GM12878 (cell line): ENCODE data around the gene BMPR1B. TPM values are rescaled to one million over a fixed set of nuclear protein-coding genes. Genes with fewer than 3 reads are reported as not detected.

ENCODE experiments used
- ATAC-seq: fragments of 200-7000 bp; cut with Tn5 transposase; 3 replicates; pipeline ENCODE4 v1.9.1; 2020; ENCODE audit warnings: mild to moderate bottlenecking, moderate library complexity
- BruUV-seq: library from RNA; stranded (reverse); fragments of 400-500 nt; replicated peaks from 2 replicates; lab custom pipeline; 2021; lab: Mats Ljungman, UMichigan
- CTCF ChIA-PET: fragments of 300-600 bp; sonication (Branson Sonifier 250); formaldehyde crosslinking; extraction: SDS; loops from one replicate; lab custom pipeline; 2021; ENCODE audit warnings: inconsistent platforms; lab: Yijun Ruan, JAX
- POLR2A ChIA-PET: fragments of 350-600 bp; formaldehyde crosslinking; extraction: SDS; loops from one replicate; lab custom pipeline; 2021; ENCODE audit warnings: inconsistent platforms; lab: Charles Lee
- RAD21 ChIA-PET: fragments of 300-600 bp; sonication (Branson Sonifier 250); formaldehyde crosslinking; loops from one replicate; lab custom pipeline; 2023; ENCODE audit warnings: antibody characterized with exemption; ENCODE audit not compliant: unreplicated experiment; lab: Charles Lee
- SMC1A ChIA-PET: fragments of 300-600 bp; sonication (Branson Sonifier 250); formaldehyde crosslinking; loops from one replicate; lab custom pipeline; 2023; ENCODE audit not compliant: unreplicated experiment, uncharacterized antibody; lab: Charles Lee
- DNase-seq: peaks from one replicate; pipeline ENCODE4 v3.0.0-alpha.2; 2011; ENCODE audit warnings: low read depth, low spot score
- FAIRE-seq: peaks from 3 replicates; lab custom pipeline; 2011; peaks lifted over from hg19 to GRCh38; lab: Jason Lieb, UNC
- H2AFZ ChIP-seq: 2 replicates; pipeline ENCODE4 v1.6.0; 2011; ENCODE audit warnings: low read depth, low read length, control low read depth; ENCODE audit not compliant: control insufficient read depth
- H3K27ac ChIP-seq: 2 replicates; pipeline ENCODE4 v1.5.1; 2011; ENCODE audit warnings: control low read depth; ENCODE audit not compliant: control insufficient read depth, insufficient read depth
- H3K27me3 ChIP-seq, 2 experiments: replicated peaks in 1 of 2; 2 replicates each; pipeline versions ENCODE4 v1.6.0 to v1.6.1; 2011; ENCODE audit warnings: low read length in 1 of 2; ENCODE audit not compliant: control insufficient read depth in 2 of 2, insufficient read depth in 2 of 2
- H3K36me3 ChIP-seq, 2 experiments: 2 replicates each; pipeline ENCODE4 v1.5.1; 2011; ENCODE audit warnings: low read length in 1 of 2; ENCODE audit not compliant: control insufficient read depth in 2 of 2, insufficient read depth in 2 of 2
- H3K4me1 ChIP-seq: 2 replicates; pipeline ENCODE4 v1.6.1; 2011; ENCODE audit warnings: mild to moderate bottlenecking, low read length, moderate library complexity, mixed read lengths; ENCODE audit not compliant: control insufficient read depth, insufficient read depth
- H3K4me2 ChIP-seq: 2 replicates; pipeline ENCODE4 v1.6.0; 2011; ENCODE audit warnings: control low read depth; ENCODE audit not compliant: control insufficient read depth, insufficient read depth
- H3K4me3 ChIP-seq: fragments of 200-600 bp; sonication (generic); 2 replicates; pipeline ENCODE4 v1.5.1; 2016
- H3K79me2 ChIP-seq: 2 replicates; pipeline ENCODE4 v1.6.0; 2011; ENCODE audit warnings: low read length; ENCODE audit not compliant: control insufficient read depth, insufficient read depth
- H3K9ac ChIP-seq: 2 replicates; pipeline ENCODE4 v1.8.0; 2011; ENCODE audit warnings: low read length, control low read depth, mixed read lengths; ENCODE audit not compliant: control insufficient read depth, insufficient read depth
- H3K9me3 ChIP-seq: replicated peaks from 3 replicates; pipeline ENCODE4 v1.5.1; 2011; ENCODE audit warnings: mild to moderate bottlenecking, low read length; ENCODE audit not compliant: control insufficient read depth, insufficient read depth
- H4K20me1 ChIP-seq: 2 replicates; pipeline ENCODE4 v1.6.0; 2011; ENCODE audit not compliant: control insufficient read depth, insufficient read depth
- CREB1 ChIP-seq: IDR thresholded peaks from 2 replicates; pipeline ENCODE4 v1.6.1; 2012; ENCODE audit warnings: low read depth, mild to moderate bottlenecking, inconsistent platforms
- HCFC1 ChIP-seq: fragments of 150-350 bp; IDR thresholded peaks from 2 replicates; pipeline ENCODE4 v1.6.1; 2014; ENCODE audit warnings: low read length
- IRF5 ChIP-seq: fragments of 450-650 bp; IDR thresholded peaks from 2 replicates; pipeline ENCODE4 v1.6.1; 2017; ENCODE audit warnings: borderline replicate concordance
- NFXL1 ChIP-seq: fragments of 450-650 bp; IDR thresholded peaks from 2 replicates; pipeline ENCODE4 v1.6.1; 2017; ENCODE audit warnings: antibody characterized with exemption, mild to moderate bottlenecking, borderline replicate concordance
- POLR2A ChIP-seq: IDR thresholded peaks from 2 replicates; pipeline ENCODE4 v1.6.1; 2011; ENCODE audit warnings: low read depth, mild to moderate bottlenecking, low read length
- RB1 ChIP-seq: fragments of 450-650 bp; formaldehyde crosslinking; IDR thresholded peaks from 2 replicates; pipeline ENCODE4 v1.6.1; 2017; ENCODE audit warnings: mild to moderate bottlenecking, borderline replicate concordance
- SPI1 ChIP-seq: IDR thresholded peaks from 2 replicates; pipeline ENCODE4 v1.6.1; 2011; ENCODE audit warnings: low read depth, mild to moderate bottlenecking, low read length, moderate library complexity, borderline replicate concordance; ENCODE audit not compliant: insufficient read depth
- TARDBP ChIP-seq: IDR thresholded peaks from 2 replicates; pipeline ENCODE4 v1.6.1; 2016; ENCODE audit warnings: borderline replicate concordance
- USF1 ChIP-seq: IDR thresholded peaks from 2 replicates; pipeline ENCODE4 v1.6.1; 2011; ENCODE audit warnings: borderline replicate concordance, low read depth, mild to moderate bottlenecking, moderate library complexity, mixed read lengths, low read length; ENCODE audit not compliant: insufficient read depth; ENCODE audit errors: extremely low read length
- ZNF622 ChIP-seq: fragments of 450-650 bp; IDR thresholded peaks from 2 replicates; pipeline ENCODE4 v1.6.1; 2017; ENCODE audit warnings: mild to moderate bottlenecking, inconsistent platforms
- ZZZ3 ChIP-seq: IDR thresholded peaks from 2 replicates; pipeline ENCODE4 v1.6.1; 2011; ENCODE audit warnings: low read depth; ENCODE audit not compliant: control insufficient read depth, insufficient read length
- WGBS: methylation state at CpG from one replicate; pipeline ENCODE4 v1.1.6; 2016; ENCODE audit warnings: low lambda C conversion rate; ENCODE audit not compliant: insufficient replicate concordance, insufficient coverage; ENCODE audit errors: missing lambda C conversion rate; 5-methylcytosine and 5-hydroxymethylcytosine counted together
- in situ Hi-C: fragments of 300-500 bp; cut with MboI; formaldehyde crosslinking; loops from 9 replicates; pipeline ENCODE4 v1.14.3; 2018; ENCODE audit warnings: mixed read lengths
- intact Hi-C: fragments of 100-400 bp; cut with micrococcal nuclease; formaldehyde crosslinking; loops from one replicate; pipeline ENCODE4 v1.14.2; 2022; ENCODE audit not compliant: unreplicated experiment
- polyA plus RNA-seq, 11 experiments: library from polyadenylated mRNA; depleted of rRNA in 4 of 11; unstranded in 6 of 11; stranded (reverse) in 5 of 11; fragments of >200 nt; fragmentation: Nextera tagmentation in 4 of 11; fragmentation: Illumina TruSeq in 1 of 11; extraction: Ambion mirVana in 4 of 11; extraction: Trizol in 1 of 11; gene quantifications; 1 replicate in 1 of 11; 2 replicates in 10 of 11; pipeline versions ENCODE4 v1.2.1 to v1.2.3, GENCODE V29; 2011 to 2016; ENCODE audit warnings: inconsistent platforms in 2 of 11, missing spikeins in 2 of 11, low read depth in 1 of 11
- total RNA-seq, 4 experiments: library from RNA; depleted of rRNA in 3 of 4; stranded (reverse); fragments of >200 nt in 3 of 4; fragmentation: Illumina TruSeq in 1 of 4; extraction: Trizol in 1 of 4; gene quantifications; 2 replicates each; pipeline versions ENCODE4 v1.2.1 to v1.2.3, GENCODE V29; 2013 to 2021

The BMPR1B gene
- total and polyA plus RNA-seq, 10 of the 15 experiments (the other 5 are each of a cell fraction or from before 2014, with no cell fraction given) = not detected

- in situ Hi-C loops = no loop called here
These were observed 310.6 kb downstream of the BMPR1B start for GRCh38 chr4:95068401-95068800.

More at GRCh38 chr4:95068401-95068800, 310.6 kb downstream of the BMPR1B start:
- POLR2A ChIA-PET = no interaction called here
- H3K27ac ChIP-seq = no peak overlapping the region
- intact Hi-C loops = no loop called here
- no peaks in the 10 kb centered on the region for H3K27me3 ChIP-seq
- no peak for TF ChIP-seq IRF5
- TF ChIP-seq HCFC1 = no peak
- TF ChIP-seq TARDBP = no peak
- no peak for TF ChIP-seq ZZZ3
- TF ChIP-seq USF1 = no peak
- no peak for TF ChIP-seq NFXL1
- no peak for TF ChIP-seq CREB1
- TF ChIP-seq SPI1 = no peak
- TF ChIP-seq RB1 = no peak
- TF ChIP-seq ZNF622 = no peak
- TF ChIP-seq POLR2A = no peak
- RAD21 ChIA-PET = no interaction called here
- no TSS peak for BruUV-seq
- no peaks in the 10 kb centered on the region for H3K4me1 ChIP-seq
- H3K9ac ChIP-seq = no peak overlapping the region
- H3K9me3 ChIP-seq = no peaks in the 10 kb centered on the region
- no peak overlapping the region for H3K4me3 ChIP-seq
- no peak for ATAC-seq
- H4K20me1 ChIP-seq = no peaks in the 10 kb centered on the region
- no peak for FAIRE-seq
- no peak overlapping the region for H3K4me2 ChIP-seq
- CTCF ChIA-PET = no interaction called here
- H3K79me2 ChIP-seq = no peaks in the 10 kb centered on the region
- H2AFZ ChIP-seq = no peak overlapping the region
- DNase-seq = no peak
- WGBS = 43% methylated on average over 1 of the region's 1 CpG
- SMC1A ChIA-PET = no interaction called here
- no peaks in the 10 kb centered on the region for H3K36me3 ChIP-seq
